T-helper 2 cell treated with Interferon-gamma antibody and Interleukin-4, amounts not matched to agents 5 μg/mL and 100 μg/mL, for 36 hours (primary cell): Measurements from ENCODE around the gene WWC2.
"Not testable (repeated sequence)": the region's sequence is repeated elsewhere in the genome, so short reads cannot be mapped to it uniquely, and the experiment has no call there.

ENCODE experiments used
- DNase-seq: peaks from one replicate; pipeline ENCODE4 v3.0.0; 2021; ENCODE audit warnings: low spot score
- H3K27ac Mint-ChIP-seq: one replicate; pipeline ENCODE4 v1.8.0; 2021; ENCODE audit warnings: mild to moderate bottlenecking, mixed read lengths
- H3K27me3 Mint-ChIP-seq: one replicate; pipeline ENCODE4 v1.8.0; 2021; ENCODE audit warnings: low read depth, mixed read lengths
- H3K36me3 Mint-ChIP-seq: one replicate; pipeline ENCODE4 v1.8.0; 2021; ENCODE audit warnings: low read depth, mixed read lengths
- H3K4me1 Mint-ChIP-seq: one replicate; pipeline ENCODE4 v1.8.0; 2021; ENCODE audit warnings: low read depth, mixed read lengths
- H3K4me3 Mint-ChIP-seq: one replicate; pipeline ENCODE4 v1.8.0; 2022; ENCODE audit warnings: mild to moderate bottlenecking, moderate library complexity, mixed read lengths
- H3K9me3 Mint-ChIP-seq: one replicate; pipeline ENCODE4 v1.8.0; 2021; ENCODE audit warnings: mixed read lengths

WWC2 gene

DNA sequence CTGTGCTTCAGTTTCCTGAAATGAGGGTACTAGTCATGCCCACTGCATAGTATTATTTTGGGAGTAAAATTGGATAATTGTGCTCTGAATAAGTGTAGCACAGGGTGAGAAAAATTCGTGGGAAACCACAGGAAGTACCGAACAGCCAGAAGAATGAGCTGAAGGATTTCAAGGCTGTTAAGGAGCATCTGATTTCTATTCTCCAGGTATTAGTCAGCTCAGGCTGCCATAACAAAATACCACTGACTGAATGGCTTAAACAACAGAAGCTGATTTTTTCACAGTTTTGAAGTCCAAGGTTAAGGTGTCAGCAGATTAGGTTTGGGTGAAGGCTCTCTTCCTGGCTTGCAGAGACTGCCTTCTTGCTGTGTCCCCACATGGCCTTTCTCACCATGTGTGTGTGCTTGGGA, 41.9 kb downstream of the WWC2 start:
- no peak for DNase-seq
- H3K9me3 Mint-ChIP-seq: no peaks in the 10 kb centered on the region
- no peak overlapping the region for H3K27ac Mint-ChIP-seq
- no peaks in the 10 kb centered on the region for H3K36me3 Mint-ChIP-seq
- H3K27me3 Mint-ChIP-seq: peaks cover 7% of the 10 kb centered on the region
- no peak overlapping the region for H3K4me3 Mint-ChIP-seq
- H3K4me1 Mint-ChIP-seq: no peaks in the 10 kb centered on the region

DNA sequence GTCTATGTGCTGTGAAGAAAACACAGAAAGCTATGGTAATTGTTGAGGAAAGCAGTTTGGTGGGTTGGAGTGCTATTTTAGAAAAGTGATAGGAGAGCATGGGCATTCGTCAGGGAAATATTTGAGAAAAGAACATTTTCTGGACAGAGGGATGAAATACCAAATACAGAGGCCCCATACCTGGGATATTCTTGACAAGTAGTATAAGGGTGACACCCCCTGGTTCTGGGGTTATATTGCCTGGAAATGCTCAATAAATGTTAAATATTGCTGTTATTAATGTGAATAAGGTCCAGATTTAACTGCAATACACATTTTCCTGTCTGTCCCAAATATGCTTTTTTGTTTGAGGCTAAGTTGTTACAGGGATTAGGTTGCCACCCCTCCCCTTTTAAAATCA, 42.9 kb downstream of the WWC2 start:
- Mint-ChIP-seq H3K36me3 (no peaks in the 10 kb centered on the region), H3K4me3 (no peak overlapping the region), H3K27me3 (peaks cover 13% of the 10 kb centered on the region), H3K27ac (no peak overlapping the region), H3K4me1 (no peaks in the 10 kb centered on the region), H3K9me3 (no peaks in the 10 kb centered on the region)
- DNase-seq: no peak

- Mint-ChIP-seq H3K4me3 (no peak overlapping the region), H3K27ac (no peak overlapping the region), H3K27me3 (peaks cover 13% of the 10 kb centered on the region), H3K36me3 (no peaks in the 10 kb centered on the region), H3K9me3 (no peaks in the 10 kb centered on the region), H3K4me1 (no peaks in the 10 kb centered on the region)
- no peak for DNase-seq
Measured at GRCh38 chr4:183142571-183143550, 43.8 kb downstream of the WWC2 start.

DNA sequence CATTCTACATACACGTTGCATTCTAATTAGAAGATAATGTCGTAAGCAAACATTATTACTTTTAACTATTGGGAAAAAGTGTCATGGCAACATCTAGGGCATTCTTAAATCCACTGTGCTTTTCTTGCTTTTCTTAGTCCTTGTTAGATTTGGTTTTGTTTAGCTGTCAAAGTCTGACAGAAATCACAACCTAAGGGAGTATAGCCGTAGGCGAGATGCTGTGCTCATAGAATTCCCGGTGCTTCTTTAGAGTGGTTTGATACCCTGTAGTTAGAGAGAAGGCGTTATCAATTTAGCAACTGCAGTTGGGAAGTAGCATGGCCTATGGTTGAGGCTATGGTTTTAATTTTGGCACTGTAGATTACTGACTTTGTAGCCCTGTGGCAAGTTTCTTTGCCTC, 45.7 kb downstream of the WWC2 start:
- no peak for DNase-seq
- Mint-ChIP-seq H3K27ac (no peak overlapping the region), H3K36me3 (no peaks in the 10 kb centered on the region), H3K4me1 (no peaks in the 10 kb centered on the region), H3K4me3 (no peak overlapping the region), H3K9me3 (no peaks in the 10 kb centered on the region), H3K27me3 (peaks cover 17% of the 10 kb centered on the region)

DNA sequence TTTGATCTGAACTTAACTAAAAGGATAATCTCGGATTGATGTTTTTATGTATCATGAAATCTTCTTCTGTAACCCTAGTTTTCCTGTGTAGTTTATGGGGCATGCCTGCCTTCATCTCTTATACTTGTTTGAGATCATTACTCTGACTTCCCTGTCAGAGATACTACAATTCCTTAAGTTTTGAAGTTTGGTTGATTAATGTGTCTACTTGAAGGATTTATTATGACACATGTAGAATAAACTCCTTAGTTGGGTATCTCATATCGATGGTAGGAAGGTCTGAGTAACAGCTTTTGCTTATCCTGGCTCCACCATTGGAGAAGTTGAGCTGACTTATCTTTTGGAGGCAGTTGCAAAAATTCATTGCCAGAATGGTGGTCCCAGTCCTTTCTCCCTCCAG, 46.7 kb downstream of the WWC2 start:
- H3K9me3 Mint-ChIP-seq: no peaks in the 10 kb centered on the region
- DNase-seq: no peak
- H3K4me3 Mint-ChIP-seq: no peak overlapping the region
- H3K4me1 Mint-ChIP-seq: no peaks in the 10 kb centered on the region
- no peak overlapping the region for H3K27ac Mint-ChIP-seq
- no peaks in the 10 kb centered on the region for H3K36me3 Mint-ChIP-seq
- H3K27me3 Mint-ChIP-seq: peaks cover 17% of the 10 kb centered on the region

GRCh38 chr4:183146478-183146877, 47.4 kb downstream of the WWC2 start:
- H3K4me1 Mint-ChIP-seq: no peaks in the 10 kb centered on the region
- H3K27ac Mint-ChIP-seq: no peak overlapping the region
- H3K9me3 Mint-ChIP-seq: no peaks in the 10 kb centered on the region
- no peak for DNase-seq
- no peak overlapping the region for H3K4me3 Mint-ChIP-seq
- H3K27me3 Mint-ChIP-seq: peaks cover 17% of the 10 kb centered on the region
- no peaks in the 10 kb centered on the region for H3K36me3 Mint-ChIP-seq

- Mint-ChIP-seq H3K27me3 (peaks cover 15% of the 10 kb centered on the region), H3K9me3 (no peaks in the 10 kb centered on the region), H3K36me3 (no peaks in the 10 kb centered on the region), H3K27ac (no peak overlapping the region), H3K4me3 (no peak overlapping the region), H3K4me1 (no peaks in the 10 kb centered on the region)
- DNase-seq: no peak
Measured at GRCh38 chr4:183147196-183147595, 48.1 kb downstream of the WWC2 start.

- H3K4me1 Mint-ChIP-seq: no peaks in the 10 kb centered on the region
- H3K4me3 Mint-ChIP-seq: no peak overlapping the region
- H3K27me3 Mint-ChIP-seq: peaks cover 15% of the 10 kb centered on the region
- H3K36me3 Mint-ChIP-seq: no peaks in the 10 kb centered on the region
- no peaks in the 10 kb centered on the region for H3K9me3 Mint-ChIP-seq
- no peak overlapping the region for H3K27ac Mint-ChIP-seq
- DNase-seq: no peak
Measured at GRCh38 chr4:183147983-183148382, 48.9 kb downstream of the WWC2 start.

- no peaks in the 10 kb centered on the region for H3K9me3 Mint-ChIP-seq
- DNase-seq: no peak
- H3K27me3 Mint-ChIP-seq: peaks cover 12% of the 10 kb centered on the region
- H3K4me3 Mint-ChIP-seq: no peak overlapping the region
- no peaks in the 10 kb centered on the region for H3K36me3 Mint-ChIP-seq
- no peak overlapping the region for H3K27ac Mint-ChIP-seq
- no peaks in the 10 kb centered on the region for H3K4me1 Mint-ChIP-seq
Measured at GRCh38 chr4:183149616-183150539, 50.8 kb downstream of the WWC2 start.

- H3K4me3 Mint-ChIP-seq, H3K4me1 Mint-ChIP-seq, H3K27ac Mint-ChIP-seq, DNase-seq, H3K36me3 Mint-ChIP-seq, H3K9me3 Mint-ChIP-seq: not testable (repeated sequence)
- H3K27me3 Mint-ChIP-seq: peaks cover 11% of the 10 kb centered on the region
Measured at GRCh38 chr4:183150664-183151063, 51.6 kb downstream of the WWC2 start.

- not testable (repeated sequence) for H3K36me3 Mint-ChIP-seq, H3K9me3 Mint-ChIP-seq, H3K4me1 Mint-ChIP-seq, H3K4me3 Mint-ChIP-seq, H3K27ac Mint-ChIP-seq, H3K27me3 Mint-ChIP-seq, DNase-seq
Measured at GRCh38 chr4:183152232-183152631, 53.2 kb downstream of the WWC2 start.

- Mint-ChIP-seq H3K27ac (no peak overlapping the region), H3K9me3 (no peaks in the 10 kb centered on the region), H3K27me3 (peaks cover 2% of the 10 kb centered on the region), H3K36me3 (no peaks in the 10 kb centered on the region), H3K4me1 (no peaks in the 10 kb centered on the region), H3K4me3 (no peak overlapping the region)
- DNase-seq: no peak
Measured at GRCh38 chr4:183153190-183153916, 54.3 kb downstream of the WWC2 start.

- H3K9me3 Mint-ChIP-seq: no peaks in the 10 kb centered on the region
- no peaks in the 10 kb centered on the region for H3K36me3 Mint-ChIP-seq
- no peak for DNase-seq
- no peak overlapping the region for H3K27ac Mint-ChIP-seq
- H3K27me3 Mint-ChIP-seq: no peaks in the 10 kb centered on the region
- H3K4me1 Mint-ChIP-seq: no peaks in the 10 kb centered on the region
- no peak overlapping the region for H3K4me3 Mint-ChIP-seq
Measured at GRCh38 chr4:183154701-183155391, 55.8 kb downstream of the WWC2 start.
